ENCODE data around the gene NDEL1.

- TF ChIP-seq CTCF (IDR thresholded peaks at IDR 0.05 in 4 of 5, conservative IDR thresholded peaks at IDR 0.05 in 1 of 5) (no peak), POLR2A (IDR thresholded peaks at IDR 0.05) (no peak)
These were observed 58.3 kb downstream of the NDEL1 start for GRCh38 chr17:8494021-8494420.
